ENCODE data around the gene RNF213.

The RNF213 gene

DNA sequence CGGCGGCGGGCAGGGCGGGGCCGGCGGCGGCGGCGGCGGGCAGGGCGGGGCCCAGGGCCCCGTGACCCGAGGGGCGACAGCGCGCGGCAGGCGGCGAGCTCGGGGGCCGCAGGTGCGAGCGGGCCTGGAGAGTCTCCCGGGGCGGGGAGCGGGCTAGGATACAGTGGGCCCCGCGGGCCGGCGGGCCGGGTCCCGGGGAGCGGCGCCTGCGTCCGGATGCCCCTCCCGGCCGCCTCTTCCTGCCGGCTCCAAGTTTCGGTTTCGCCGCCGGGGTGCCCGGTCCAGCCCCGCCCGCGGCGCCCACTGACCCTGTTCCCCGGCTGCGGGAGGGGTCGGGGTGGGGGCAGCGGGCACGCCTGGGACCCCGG is at the start of gene RNF213:
RNF213 (plus strand) TSS at position 62 of the 368 bp plus-strand sequence. CDS start 2,830 bp downstream, outside the sequence.
- in situ Hi-C loops (cut with MboI; ENCODE audit: low sequenced_read_pairs): no loop called here

DNA sequence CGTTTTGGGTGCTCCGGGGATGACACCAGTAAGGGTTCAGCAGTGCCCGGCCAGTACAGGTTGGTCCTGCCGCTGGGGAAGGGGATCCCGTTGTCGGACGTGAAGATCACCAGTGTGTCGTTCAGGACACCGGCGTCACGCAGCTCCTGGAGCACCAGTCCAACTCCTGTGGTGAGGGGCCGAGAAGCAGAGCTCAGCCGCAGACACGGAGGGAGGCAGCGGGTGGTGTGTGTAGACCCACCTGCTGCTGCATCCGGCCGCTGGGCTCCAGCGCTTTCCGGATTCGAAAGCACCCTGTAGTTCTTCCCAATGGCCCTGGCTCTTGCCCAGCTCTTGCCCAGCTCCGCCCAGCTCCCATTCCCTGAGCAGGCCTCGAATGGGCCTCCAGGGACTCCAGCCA is 48.5 kb upstream of the RNF213 start:
- in situ Hi-C loops (cut with MboI; ENCODE audit: low sequenced_read_pairs): no loop called here

DNA sequence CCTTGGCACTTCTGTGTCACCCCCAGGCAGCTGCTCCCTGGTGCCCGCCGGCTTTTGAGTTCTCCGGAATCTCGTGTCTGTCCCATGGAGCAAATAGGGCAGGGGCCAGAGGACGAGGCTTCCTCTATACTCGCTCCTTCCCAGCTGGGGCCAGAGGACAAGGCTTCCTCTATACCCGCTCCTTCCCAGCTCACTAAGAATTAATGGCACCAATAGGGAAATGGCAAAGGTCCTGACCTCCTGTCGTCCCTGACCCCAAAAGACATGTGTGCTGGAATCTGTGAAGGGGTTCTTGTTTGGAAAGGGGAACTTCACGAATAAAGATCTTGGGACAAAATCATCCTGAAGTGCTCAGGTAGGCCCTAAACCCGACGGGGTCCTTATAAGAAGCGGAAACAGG is 48.1 kb upstream of the RNF213 start:
- in situ Hi-C loops (cut with MboI; ENCODE audit: low sequenced_read_pairs): no loop called here

DNA sequence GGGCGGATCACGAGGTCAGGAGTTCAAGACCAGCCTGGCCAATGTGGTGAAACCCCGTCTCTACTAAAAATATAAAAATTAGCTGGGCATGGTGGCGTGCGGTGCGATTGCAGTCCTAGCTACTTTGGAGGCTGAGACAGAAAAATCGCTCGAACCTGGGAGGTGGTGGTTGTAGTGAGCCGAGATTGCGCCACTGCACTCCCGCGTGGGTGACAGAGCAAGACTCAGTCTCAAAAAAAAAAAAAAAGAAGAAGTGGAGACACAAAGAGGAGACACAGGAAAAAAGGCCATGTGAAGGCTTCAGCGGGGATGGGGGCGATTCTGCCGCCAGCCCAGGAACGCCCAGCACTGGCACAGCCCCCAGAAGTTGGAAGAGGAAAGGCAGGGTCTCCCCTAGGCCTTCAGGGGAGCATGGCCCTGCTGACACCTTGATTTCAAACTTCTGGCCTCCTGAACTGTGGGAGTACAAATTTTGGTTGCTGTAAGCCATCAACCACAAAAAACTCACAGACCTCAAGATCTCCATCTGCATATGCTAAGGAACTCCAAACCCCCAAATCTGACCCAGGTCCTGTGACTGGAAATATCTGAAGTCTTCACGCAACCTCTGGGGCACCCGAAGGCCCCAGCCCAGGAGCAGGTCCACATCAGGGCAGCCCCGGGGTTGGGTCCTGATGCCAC is 47.5 kb upstream of the RNF213 start:
- in situ Hi-C loops (cut with MboI; ENCODE audit: low sequenced_read_pairs): no loop called here

DNA sequence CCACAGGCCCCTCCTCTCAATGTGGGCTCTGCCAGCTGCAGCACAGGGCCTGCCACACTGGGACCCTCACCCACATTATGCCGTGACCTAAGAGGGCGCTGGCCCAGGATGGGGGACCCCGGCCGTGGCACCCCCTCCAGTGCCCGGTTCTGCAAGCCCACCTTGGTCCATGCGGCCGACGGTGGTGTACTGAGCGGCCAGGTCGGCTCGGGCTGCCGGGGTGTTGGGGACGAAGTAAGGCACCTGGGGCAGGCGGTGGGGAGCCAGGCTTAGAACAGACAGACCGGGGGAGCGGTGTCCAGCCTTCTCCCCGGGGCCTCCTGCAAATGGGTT is 47.0 kb upstream of the RNF213 start:
- in situ Hi-C loops (cut with MboI; ENCODE audit: low sequenced_read_pairs): no loop called here

DNA sequence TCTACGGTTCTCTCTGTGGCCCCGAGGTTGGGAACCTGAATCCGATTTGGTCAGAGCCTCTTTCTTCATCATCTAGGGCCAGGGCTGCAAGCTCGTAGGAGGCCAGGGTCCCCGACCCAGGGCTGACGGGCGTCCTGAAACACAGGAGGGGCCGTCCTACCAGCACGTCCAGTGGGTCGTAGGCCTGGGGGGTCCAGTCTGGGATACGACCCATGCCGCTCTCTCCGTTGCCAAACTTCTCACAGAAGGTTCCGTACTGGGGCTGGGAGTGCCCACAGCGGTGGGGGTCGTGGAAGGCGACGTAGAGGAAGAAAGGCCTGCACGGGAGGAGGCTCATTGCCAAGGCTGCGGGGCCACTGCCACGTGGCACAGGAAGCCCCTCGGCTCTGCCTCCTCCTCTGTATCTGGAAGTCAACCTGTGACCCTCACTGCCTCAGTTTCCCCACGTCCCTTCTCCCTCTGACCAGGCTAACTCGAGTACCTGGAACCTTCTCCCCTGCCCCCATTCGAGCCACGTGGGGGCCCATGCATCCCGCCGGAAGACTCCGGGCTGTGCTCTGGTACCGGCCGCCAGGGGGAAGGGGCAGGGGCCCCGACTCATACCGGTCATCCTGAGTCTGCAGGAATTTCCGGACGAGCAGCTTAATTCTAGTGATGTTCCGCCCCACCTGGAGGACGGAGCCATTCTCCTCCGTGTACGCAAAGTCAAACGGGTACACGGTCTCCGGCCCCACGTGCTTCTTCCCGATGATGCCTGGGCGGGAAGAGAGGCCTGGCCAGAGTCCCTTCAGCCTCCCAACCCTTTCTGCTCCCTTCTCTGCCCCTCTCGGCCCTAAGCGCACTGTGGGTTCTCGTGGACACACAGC is 46.4 kb upstream of the RNF213 start:
- in situ Hi-C loops (cut with MboI; ENCODE audit: low sequenced_read_pairs): no loop called here

DNA sequence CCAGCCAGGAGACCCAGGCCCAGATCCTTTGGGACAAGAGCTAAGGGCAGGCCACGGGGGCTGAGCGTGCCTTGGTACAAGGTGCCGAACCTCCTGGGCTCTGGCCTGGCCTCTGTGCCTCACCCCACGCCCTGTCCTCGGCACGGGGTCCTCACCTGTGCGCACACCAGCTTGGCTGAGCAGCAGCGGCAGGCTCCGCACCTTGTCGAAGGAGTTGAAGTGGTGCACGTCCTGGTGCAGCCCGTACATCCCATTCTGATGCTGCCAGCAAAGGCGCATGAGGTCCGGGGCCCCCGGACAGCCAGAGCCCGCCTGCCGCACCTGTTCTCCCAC is 45.8 kb upstream of the RNF213 start:
- in situ Hi-C loops (cut with MboI; ENCODE audit: low sequenced_read_pairs): no loop called here

DNA sequence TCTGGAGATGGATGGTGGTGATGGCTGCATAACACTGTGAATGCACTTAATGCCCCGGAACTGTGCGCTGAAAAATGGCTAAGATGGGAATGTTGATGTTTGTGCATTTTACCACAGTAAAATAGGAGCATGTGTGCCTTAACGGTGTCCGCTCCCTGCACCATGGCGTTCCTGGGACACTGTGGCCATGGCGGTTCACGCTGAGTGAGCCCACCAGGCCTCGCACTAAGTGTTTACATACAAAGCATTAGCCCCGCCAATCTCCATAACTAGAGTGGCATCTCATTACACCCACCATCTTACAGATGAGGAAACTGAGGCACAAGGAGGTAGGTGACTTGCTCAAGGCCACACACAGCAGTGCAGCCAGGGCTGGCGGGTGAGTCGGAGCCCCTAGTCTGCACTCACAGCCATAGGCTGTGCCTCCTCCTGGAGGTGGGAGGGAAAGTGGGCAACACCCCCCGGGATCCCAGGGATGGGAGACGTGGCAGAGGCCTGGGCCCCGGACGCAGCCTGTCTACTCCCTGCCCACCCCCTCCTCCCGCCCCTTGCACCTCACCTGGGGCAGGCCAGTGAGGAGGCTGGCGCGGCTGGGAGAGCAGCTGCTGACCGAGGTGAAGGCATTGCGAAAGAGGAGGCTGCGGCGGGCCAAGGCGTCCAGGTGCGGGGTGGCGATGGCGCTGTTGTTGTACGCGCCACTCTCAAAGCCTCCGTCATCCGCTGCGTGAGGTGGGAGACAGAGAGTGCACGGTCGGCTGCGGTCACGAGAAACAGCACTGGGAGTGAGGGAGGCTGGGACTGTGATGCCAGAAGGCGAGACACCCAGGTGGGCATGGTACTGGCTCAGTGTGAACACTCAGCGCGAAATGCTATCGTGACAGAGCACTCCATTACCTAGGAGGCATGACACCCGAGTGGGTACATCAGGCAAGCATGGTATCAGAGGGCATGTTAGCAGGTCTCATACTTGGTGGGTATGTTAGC is 43.9 kb upstream of the RNF213 start:
- in situ Hi-C loops (cut with MboI; ENCODE audit: low sequenced_read_pairs): no loop called here

DNA sequence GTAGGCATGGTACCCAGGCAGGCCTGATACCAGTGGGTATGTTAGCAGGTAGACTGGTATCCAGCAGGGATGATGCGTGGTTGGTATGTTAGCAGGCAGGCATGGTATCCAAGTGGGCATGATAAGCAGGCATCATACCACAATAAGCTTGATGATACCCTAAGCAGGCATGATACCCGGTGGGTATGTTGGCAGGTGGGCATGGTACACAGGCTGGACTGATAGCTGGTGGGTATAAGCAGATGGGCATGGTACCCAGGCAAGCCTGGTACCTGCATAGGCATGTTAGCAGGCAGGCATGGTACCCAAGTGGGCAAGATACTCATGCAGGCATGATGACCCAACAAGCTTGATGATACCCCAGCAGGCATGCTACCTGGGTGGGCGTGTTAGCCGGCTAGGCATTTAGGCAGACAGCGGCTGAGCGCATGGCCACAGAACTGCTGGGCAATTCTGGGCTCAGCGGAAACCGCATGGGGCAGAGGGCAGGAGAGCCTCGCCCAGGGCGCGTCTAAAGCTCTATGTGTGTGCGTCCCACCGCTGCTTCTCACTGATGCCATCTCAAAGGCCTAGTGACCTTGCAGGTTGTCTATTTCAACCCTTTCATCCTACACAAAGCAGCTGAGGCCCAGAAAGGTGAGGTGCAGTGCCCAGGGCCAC is 42.8 kb upstream of the RNF213 start:
- in situ Hi-C loops (cut with MboI; ENCODE audit: low sequenced_read_pairs): no loop called here

DNA sequence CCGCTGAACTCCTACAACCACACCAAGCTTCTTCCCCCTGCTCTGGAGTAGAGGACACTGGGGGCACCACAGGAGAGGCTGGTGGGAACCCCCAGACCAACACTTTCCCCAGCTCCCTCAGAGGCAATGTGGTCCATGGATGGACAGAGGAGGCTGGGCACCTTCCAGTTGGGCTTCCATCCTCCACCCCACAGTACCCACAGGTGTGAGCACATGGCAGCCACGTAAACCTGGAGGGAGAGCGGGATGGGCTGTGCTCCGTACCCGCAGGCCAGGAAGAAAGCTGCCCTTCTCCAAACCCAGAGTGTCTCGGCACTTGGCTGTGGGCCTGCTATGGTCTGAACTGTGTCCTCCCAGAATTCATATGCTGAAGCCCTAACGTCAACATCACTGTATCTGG is 42.3 kb upstream of the RNF213 start:
- in situ Hi-C loops (cut with MboI; ENCODE audit: low sequenced_read_pairs): no loop called here

DNA sequence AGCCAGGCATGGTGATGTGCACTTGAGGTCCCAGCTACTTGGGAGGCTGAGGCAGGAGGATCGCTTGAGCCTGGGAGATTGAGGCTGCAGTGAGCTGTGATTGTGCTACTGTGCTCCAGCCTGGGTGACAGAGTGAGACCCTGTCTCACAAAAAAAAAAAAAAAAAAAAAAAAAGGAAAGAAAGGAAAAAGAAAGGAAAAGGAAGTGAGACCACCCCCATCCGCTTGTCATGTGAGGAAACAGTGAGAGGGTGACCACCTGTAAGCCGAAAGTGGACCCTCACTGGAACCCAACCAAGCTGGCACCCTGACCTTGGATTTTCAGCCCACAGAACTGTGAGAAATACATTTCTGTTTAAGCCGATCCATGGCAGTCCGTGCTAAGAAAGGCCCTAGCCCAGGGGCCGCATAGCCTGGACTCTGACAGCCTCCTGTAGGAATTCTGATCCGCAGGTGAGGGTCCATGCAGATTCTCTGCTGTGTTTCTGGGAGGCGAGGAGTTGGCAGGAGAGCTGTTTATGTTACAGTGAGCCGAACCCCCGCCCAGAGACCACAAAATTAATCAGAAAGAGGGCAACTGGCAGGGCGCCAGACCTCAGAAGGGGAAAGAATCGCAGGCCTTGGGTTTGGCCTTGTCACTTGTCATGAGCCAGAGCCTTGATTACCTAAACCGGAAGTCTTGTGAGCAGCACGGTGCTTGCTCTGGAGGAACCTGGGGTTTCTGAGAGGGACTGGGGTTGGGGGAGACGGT is 41.5 kb upstream of the RNF213 start:
- in situ Hi-C loops (cut with MboI; ENCODE audit: low sequenced_read_pairs): no loop called here

DNA sequence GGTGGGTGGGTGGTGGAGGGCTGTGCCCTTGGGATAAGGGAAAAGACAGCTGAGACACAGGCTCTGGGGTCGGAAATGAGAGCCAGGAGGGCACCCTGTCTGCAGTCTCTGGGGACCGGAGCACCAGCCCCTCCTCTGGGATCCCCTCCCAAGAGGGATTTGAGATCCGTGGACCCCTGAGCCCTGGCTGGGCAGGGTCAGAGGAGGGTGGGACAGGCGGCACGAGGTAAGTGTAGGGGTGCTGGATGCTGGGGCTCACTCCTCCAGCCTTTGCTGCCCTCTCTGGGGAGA is 40.9 kb upstream of the RNF213 start:
- in situ Hi-C loops (cut with MboI; ENCODE audit: low sequenced_read_pairs): no loop called here

DNA sequence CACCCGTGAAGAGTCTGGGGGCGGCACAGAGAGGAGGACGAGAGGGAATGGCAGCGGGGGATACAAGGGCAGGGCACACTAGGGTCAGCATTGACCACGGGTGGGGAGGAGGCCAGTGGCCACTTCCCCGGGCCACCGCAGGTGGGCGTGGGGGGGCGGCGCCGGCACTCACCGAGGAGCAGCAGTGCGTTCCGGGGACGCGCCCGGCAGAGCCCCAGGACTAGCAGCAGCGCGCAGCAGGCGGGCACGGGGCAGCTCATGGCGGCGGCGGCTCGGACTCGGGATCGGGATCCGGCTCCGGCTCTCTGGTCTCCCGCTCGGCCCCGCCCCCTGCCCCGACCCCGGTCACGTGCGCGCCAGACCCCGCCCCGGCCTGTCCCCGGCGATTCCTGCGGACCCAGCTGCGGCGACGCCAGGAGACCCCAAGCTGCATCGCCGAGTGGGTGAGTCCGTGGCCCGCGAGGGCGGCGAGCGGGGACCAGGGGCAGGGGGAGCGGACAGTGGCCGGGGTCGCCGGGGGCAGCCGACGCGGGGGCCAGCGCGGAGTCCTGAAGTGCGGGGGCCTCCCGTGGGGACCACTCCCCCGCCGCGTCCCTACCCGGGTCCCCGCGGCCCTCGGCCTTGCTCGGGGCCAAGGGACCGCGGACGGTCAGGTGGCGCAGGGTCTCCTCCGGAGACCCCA is 40.5 kb upstream of the RNF213 start, which contains the start of the genes SGSH and SLC26A11:
SGSH (minus strand) TSS at position 280 of the 682 bp plus-strand sequence; CDS start at position 260, 20 bp downstream.
SLC26A11 (plus strand) TSS at position 374 of the 682 bp plus-strand sequence. CDS start 1,134 bp downstream, outside the sequence.
- in situ Hi-C loops (cut with MboI; ENCODE audit: low sequenced_read_pairs): no loop called here

DNA sequence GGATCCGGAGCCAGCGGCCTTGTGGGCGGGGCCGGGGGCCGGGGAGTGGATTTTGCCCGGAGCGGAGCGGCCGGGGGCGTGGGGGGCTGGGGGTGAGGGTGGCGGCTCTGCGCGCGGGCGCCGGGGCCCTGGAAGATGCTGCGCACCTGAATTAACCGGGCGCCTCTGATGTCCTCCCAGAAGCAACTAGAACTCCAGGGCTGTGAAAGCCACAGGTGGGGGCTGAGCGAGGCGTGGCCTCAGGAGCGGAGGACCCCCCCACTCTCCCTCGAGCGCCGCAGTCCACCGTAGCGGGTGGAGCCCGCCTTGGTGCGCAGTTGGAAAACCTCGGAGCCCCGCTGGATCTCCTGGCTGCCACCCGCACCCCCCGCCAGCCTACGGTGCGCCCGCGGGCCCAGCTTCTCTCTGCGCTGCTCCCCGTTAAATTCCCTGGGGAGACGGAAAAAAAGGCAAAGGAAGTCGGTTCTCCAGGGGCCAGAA is 39.9 kb upstream of the RNF213 start:
- in situ Hi-C loops (cut with MboI; ENCODE audit: low sequenced_read_pairs): no loop called here

DNA sequence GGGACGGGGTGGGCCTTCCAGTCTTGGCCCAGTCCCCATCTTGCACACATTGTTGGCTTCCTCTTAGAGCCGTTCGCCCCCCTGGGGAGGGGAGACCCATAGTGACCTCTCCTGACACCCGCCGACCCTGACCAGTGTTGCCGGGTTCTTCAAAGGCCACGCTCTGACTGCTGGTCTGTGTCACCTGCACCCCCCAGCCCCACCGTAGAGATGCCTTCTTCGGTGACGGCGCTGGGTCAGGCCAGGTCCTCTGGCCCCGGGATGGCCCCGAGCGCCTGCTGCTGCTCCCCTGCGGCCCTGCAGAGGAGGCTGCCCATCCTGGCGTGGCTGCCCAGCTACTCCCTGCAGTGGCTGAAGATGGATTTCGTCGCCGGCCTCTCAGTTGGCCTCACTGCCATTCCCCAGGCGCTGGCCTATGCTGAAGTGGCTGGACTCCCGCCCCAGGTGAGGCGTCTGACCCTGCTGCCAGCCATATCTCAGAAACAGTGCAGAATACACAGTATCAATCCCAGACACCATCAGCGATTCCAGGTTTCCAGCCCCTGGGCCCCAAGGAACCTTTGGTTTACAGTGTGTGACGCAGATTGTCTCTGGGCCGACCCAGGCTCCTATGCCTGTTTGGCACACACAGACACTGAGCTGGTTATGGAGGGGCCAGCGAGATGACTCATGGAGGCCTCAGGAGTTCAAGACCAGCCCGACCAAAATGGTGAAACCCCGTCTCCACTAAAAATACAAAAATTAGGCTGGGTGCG is 39.1 kb upstream of the RNF213 start:
- in situ Hi-C loops (cut with MboI; ENCODE audit: low sequenced_read_pairs): no loop called here

DNA sequence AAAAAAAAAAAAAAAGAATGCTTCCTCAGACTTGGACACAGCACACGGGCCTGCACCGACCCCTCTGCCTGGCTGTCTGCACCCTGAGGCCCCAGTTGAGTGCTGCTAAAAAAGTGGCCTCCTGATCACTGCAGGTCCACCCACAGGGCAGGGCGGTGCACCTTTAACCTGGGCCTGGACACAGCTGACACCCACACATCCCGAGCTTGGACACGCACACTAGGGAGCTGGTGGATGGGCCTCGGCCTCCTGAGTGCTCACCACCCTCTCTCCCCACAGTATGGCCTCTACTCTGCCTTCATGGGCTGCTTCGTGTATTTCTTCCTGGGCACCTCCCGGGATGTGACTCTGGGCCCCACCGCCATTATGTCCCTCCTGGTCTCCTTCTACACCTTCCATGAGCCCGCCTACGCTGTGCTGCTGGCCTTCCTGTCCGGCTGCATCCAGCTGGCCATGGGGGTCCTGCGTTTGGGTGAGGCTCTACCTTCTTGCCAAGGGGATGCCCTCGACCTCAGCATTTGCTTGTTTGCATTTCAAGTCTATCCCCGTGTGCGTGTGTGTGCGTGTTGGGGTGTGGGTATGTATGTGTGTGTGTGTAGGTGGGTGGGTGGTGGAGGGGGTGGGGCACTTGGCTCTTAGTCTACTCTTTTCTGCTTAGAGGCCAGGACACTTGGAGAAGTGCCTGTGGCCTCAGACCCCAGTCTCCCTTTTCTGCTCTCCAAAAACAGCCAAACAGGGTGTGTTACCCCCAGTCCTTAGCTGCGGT is 38.1 kb upstream of the RNF213 start:
- in situ Hi-C loops (cut with MboI; ENCODE audit: low sequenced_read_pairs): no loop called here

DNA sequence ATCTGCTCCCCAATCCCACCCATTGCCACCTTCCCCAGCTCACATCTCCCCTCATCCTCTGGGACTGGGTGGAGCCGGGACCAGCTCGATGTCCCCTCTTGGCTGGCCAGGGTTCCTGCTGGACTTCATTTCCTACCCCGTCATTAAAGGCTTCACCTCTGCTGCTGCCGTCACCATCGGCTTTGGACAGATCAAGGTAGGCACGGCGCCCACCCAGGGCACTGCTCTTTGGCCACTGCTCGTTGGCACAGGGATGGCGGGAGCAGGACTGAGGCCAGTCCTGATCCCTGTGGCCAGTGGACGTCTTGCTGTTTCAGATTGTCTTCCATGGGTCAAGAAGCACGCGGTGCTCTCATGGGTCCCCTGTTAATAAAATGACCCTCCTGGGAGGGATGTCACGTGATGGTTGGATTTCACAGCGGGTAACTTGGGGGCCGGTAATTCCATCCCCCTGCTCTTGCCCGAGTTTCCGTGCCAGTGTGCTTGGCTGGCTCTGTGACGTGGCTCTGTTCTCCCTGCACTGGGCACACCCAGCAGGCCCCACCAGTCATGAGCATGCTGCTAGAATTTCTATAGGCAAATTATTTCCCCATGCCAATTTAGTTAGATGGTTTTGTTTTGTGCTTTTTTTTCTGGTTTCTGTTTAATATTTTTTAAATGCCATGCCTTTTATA is 37.4 kb upstream of the RNF213 start:
- in situ Hi-C loops (cut with MboI; ENCODE audit: low sequenced_read_pairs): no loop called here

Measured in hTERT RPE-1 (cell line).